Panc1 (cell line): ENCODE results near the gene ASL.

ENCODE experiments used
- CTCF ChIP-seq: fragments of 450-650 bp; IDR thresholded peaks from 2 replicates; pipeline ENCODE4 v1.5.1; 2017; ENCODE audit warnings: mild to moderate bottlenecking
- POLR2AphosphoS5 ChIP-seq: IDR thresholded peaks from 2 replicates; pipeline ENCODE4 v1.6.1; 2012; ENCODE audit warnings: mild to moderate bottlenecking, low read depth, low read length, moderate library complexity
- REST ChIP-seq, 2 experiments: IDR thresholded peaks; 2 replicates each; pipeline ENCODE4 v1.6.1; 2011 to 2012; ENCODE audit warnings: low read depth in 2 of 2, control low read depth in 1 of 2, low read length in 1 of 2, mild to moderate bottlenecking in 1 of 2, moderate library complexity in 1 of 2; ENCODE audit not compliant: insufficient read depth in 1 of 2

- no peak for TF ChIP-seq REST (IDR thresholded peaks at IDR 0.05; ENCODE audit: insufficient read depth in 1 of 2, low read depth in 2 of 2, low read length in 1 of 2)
- TF ChIP-seq CTCF = no peak
- TF ChIP-seq POLR2AphosphoS5 = no peak
Observed at GRCh38 chr7:66070222-66070621, 5.4 kb upstream of the ASL start.
